A549 (cell line): ENCODE results near the gene LMTK2. TPM values are rescaled to one million over a fixed set of nuclear protein-coding genes. Genes with fewer than 3 reads are reported as not detected.

Experiments used
- ATAC-seq, 2 experiments: fragments of 200-7000 bp in 1 of 2; fragments of >200 bp in 1 of 2; cut with Nextera tagmentation in 1 of 2; cut with Tn5 transposase in 1 of 2; 3 replicates each; pipeline versions ENCODE4 v1.8.0 to v1.9.1; 2018 to 2020; ENCODE audit warnings: mild to moderate bottlenecking in 1 of 2, moderate library complexity in 1 of 2
- CTCF ChIA-PET: fragments of 300-600 bp; sonication (Branson Sonifier 250); formaldehyde crosslinking; extraction: SDS; loops from one replicate; lab custom pipeline; 2021; ENCODE audit warnings: antibody characterized with exemption, inconsistent platforms; lab: Yijun Ruan, JAX
- POLR2A ChIA-PET: fragments of 350-600 bp; formaldehyde crosslinking; extraction: SDS; loops from one replicate; lab custom pipeline; 2021; ENCODE audit warnings: antibody characterized with exemption, inconsistent platforms; lab: Yijun Ruan, JAX
- DNase-seq, 2 experiments: peaks; one replicate each; pipeline versions ENCODE4 v3.0.0 to v3.0.0-alpha.2; 2011 to 2016; ENCODE audit warnings: low read depth in 1 of 2, low spot score in 1 of 2
- FAIRE-seq: peaks from 2 replicates; lab custom pipeline; 2011; peaks lifted over from hg19 to GRCh38; lab: Jason Lieb, UNC
- H3K27ac ChIP-seq, 2 experiments: fragments of >200 bp; sonication (Bioruptor Twin); formaldehyde crosslinking; 3 replicates each; pipeline ENCODE4 v1.5.1; 2016 to 2017
- H3K4me1 ChIP-seq: fragments of >200 bp; sonication (Bioruptor Twin); formaldehyde crosslinking; 3 replicates; pipeline ENCODE4 v1.6.1; 2016
- H3K4me2 ChIP-seq: fragments of >200 bp; sonication (Bioruptor Twin); formaldehyde crosslinking; 3 replicates; pipeline ENCODE4 v1.6.1; 2016
- H3K4me3 ChIP-seq: fragments of >200 bp; sonication (Bioruptor Twin); formaldehyde crosslinking; 3 replicates; pipeline ENCODE4 v1.5.1; 2016
- H3K9me3 ChIP-seq: fragments of >200 bp; sonication (Bioruptor Twin); formaldehyde crosslinking; 3 replicates; pipeline ENCODE4 v1.6.1; 2016
- BCL3 ChIP-seq: fragments of >200 bp; sonication (Bioruptor Twin); formaldehyde crosslinking; IDR thresholded peaks from 3 replicates; pipeline ENCODE4 v1.6.1; 2016
- BHLHE40 ChIP-seq: IDR thresholded peaks from 2 replicates; pipeline ENCODE4 v1.6.1; 2012; ENCODE audit warnings: low read depth, low read length, inconsistent platforms
- CEBPB ChIP-seq, 2 experiments: fragments of >200 bp in 1 of 2; sonication (Bioruptor Twin) in 1 of 2; formaldehyde crosslinking in 1 of 2; IDR thresholded peaks; 2 replicates each; pipeline ENCODE4 v1.6.1; 2012 to 2016
- CHD2 ChIP-seq: fragments of 150-350 bp; IDR thresholded peaks from 2 replicates; pipeline ENCODE4 v1.6.1; 2014; ENCODE audit warnings: low read length; ENCODE audit not compliant: partially characterized antibody
- CTCF ChIP-seq: fragments of >200 bp; sonication (Bioruptor Twin); formaldehyde crosslinking; IDR thresholded peaks from 3 replicates; pipeline ENCODE4 v1.5.1; 2016
- E2F6 ChIP-seq: IDR thresholded peaks from 2 replicates; pipeline ENCODE4 v1.6.1; 2012; ENCODE audit warnings: low read depth, borderline replicate concordance
- EHF ChIP-seq: fragments of 250-450 bp; sonication (Bioruptor Pico); IDR thresholded peaks from 2 replicates; pipeline ENCODE4 v1.5.0; 2020; ENCODE audit warnings: mild to moderate bottlenecking
- FOXS1 ChIP-seq: fragments of 250-450 bp; sonication (Bioruptor Pico); IDR thresholded peaks from 2 replicates; pipeline ENCODE4 v1.5.0; 2020; ENCODE audit warnings: mild to moderate bottlenecking, moderate library complexity
- HEYL ChIP-seq: fragments of 250-450 bp; sonication (Bioruptor Pico); IDR thresholded peaks from 2 replicates; pipeline ENCODE4 v1.8.0; 2021; ENCODE audit warnings: mild to moderate bottlenecking, moderate library complexity
- KDM1A ChIP-seq: fragments of 200-600 bp; sonication (generic); IDR thresholded peaks from 2 replicates; pipeline ENCODE4 v1.6.1; 2016; ENCODE audit warnings: low read depth, mild to moderate bottlenecking
- MYC ChIP-seq: IDR thresholded peaks from 2 replicates; pipeline ENCODE4 v1.6.1; 2012; ENCODE audit warnings: mild to moderate bottlenecking, inconsistent platforms, low read length, improper control_type of control experiment, borderline replicate concordance
- PBX3 ChIP-seq: IDR thresholded peaks from 2 replicates; pipeline ENCODE4 v1.6.1; 2012
- POLR2A ChIP-seq: IDR thresholded peaks from 2 replicates; pipeline ENCODE4 v1.6.1; 2012; ENCODE audit warnings: mild to moderate bottlenecking, low read length
- RARB ChIP-seq: fragments of 250-450 bp; sonication (Bioruptor Pico); IDR thresholded peaks from 2 replicates; pipeline ENCODE4 v1.8.0; 2021; ENCODE audit warnings: mild to moderate bottlenecking, moderate library complexity
- REST ChIP-seq: fragments of 200-600 bp; sonication (generic); IDR thresholded peaks from 2 replicates; pipeline ENCODE4 v1.6.1; 2016; ENCODE audit warnings: antibody characterized with exemption, mild to moderate bottlenecking, moderate library complexity
- RNF2 ChIP-seq: fragments of 200-600 bp; sonication (generic); IDR thresholded peaks from 2 replicates; pipeline ENCODE4 v1.6.1; 2016; ENCODE audit warnings: low read depth, mild to moderate bottlenecking, antibody characterized with exemption, moderate library complexity, borderline replicate concordance
- WGBS: methylation state at CpG from one replicate; pipeline ENCODE4 v1.1.6; 2017; ENCODE audit errors: missing lambda C conversion rate; 5-methylcytosine and 5-hydroxymethylcytosine counted together
- polyA plus RNA-seq, 4 experiments: library from polyadenylated mRNA; depleted of rRNA in 3 of 4; stranded (reverse); fragments of >200 nt; fragmentation: RNase III in 1 of 4; extraction: RNeasy Plus Mini Kit Qiagen cat#74134 plus additional on column Dnase treatment in 1 of 4; gene quantifications; 2 replicates in 3 of 4; 3 replicates in 1 of 4; pipeline ENCODE4 v1.2.3, GENCODE V29; 2011 to 2017

The LMTK2 gene
- polyA plus RNA-seq, 2 of the 4 experiments (the other 2 are of a cell fraction) = 7.9 to 13.0 TPM

- no peak for TF ChIP-seq REST
Observed at GRCh38 chr7:98134420-98135228, 28.0 kb downstream of the LMTK2 start (continued).

- TF ChIP-seq MYC = no peak
- TF ChIP-seq EHF = no peak
- TF ChIP-seq BHLHE40 = no peak
- no peak for TF ChIP-seq POLR2A
- no peak for TF ChIP-seq HEYL (CRISPR knock-in tag)
- TF ChIP-seq E2F6 = no peak
- no peak for TF ChIP-seq CHD2
- TF ChIP-seq RNF2 = no peak
- no peak for TF ChIP-seq BCL3
- TF ChIP-seq CEBPB (IDR thresholded peaks at IDR 0.05) = no peak
- TF ChIP-seq RARB (CRISPR knock-in tag) = no peak
- no peak for TF ChIP-seq PBX3
- no peak for TF ChIP-seq FOXS1 (CRISPR knock-in tag)
- TF ChIP-seq KDM1A = no peak
- TF ChIP-seq CTCF = no peak
- TF ChIP-seq, all 56 proteins: peak for 0
- Histone ChIP-seq H3K27ac (peak overlapping the region in 1 of 2 experiments; percentile 43; a peak in 2 of 6 replicates), H3K4me3 (no peak overlapping the region), H3K4me2 (peak overlapping the region; percentile 25; the same call in 2 of the 3 replicates), H3K4me1 (peaks cover 53% of the 10 kb centered on the region), H3K9me3 (no peaks in the 10 kb centered on the region)
- ChIA-PET POLR2A (interaction anchor here (0.6 kb wide), 1 partner anchor 158 kb away, joined by 3 read pairs; no protein-coding TSS in a partner anchor), CTCF (interaction anchor here (1.8 to 4.0 kb wide), 5 partner anchors 12 to 114 kb away, joined by 6 to 16 read pairs (median 8); no protein-coding TSS in a partner anchor)
- no peak for FAIRE-seq
- ATAC-seq = no peak
- WGBS = 38% methylated on average over 5 of the region's 5 CpGs
- DNase-seq = no peak
Observed at GRCh38 chr7:98135984-98136383, 29.3 kb downstream of the LMTK2 start.
